ENCODE data around the gene NEDD4. TPM values are rescaled to one million over a fixed set of nuclear protein-coding genes. Genes with fewer than 3 reads are reported as not detected.

NEDD4 gene
- total RNA-seq, 4 donors from 2014 or later: 16.7 to 40.4 (median 29.4) TPM

- 79 to 80% methylated on average over 4 of the region's 4 CpGs for WGBS, 2 donors
- no peak overlapping the region for H3K4me3 ChIP-seq (ENCODE audit: low read depth, poor library complexity, severe bottlenecking)
- intact Hi-C loops (cut with DNase I; ENCODE audit: low total_unique reads): no loop called here
- no peak for DNase-seq (ENCODE audit: low spot score in 2 of 2)
- TF ChIP-seq POLR2A (IDR thresholded peaks at IDR 0.05): no peak
- TF ChIP-seq, protein P1, sequence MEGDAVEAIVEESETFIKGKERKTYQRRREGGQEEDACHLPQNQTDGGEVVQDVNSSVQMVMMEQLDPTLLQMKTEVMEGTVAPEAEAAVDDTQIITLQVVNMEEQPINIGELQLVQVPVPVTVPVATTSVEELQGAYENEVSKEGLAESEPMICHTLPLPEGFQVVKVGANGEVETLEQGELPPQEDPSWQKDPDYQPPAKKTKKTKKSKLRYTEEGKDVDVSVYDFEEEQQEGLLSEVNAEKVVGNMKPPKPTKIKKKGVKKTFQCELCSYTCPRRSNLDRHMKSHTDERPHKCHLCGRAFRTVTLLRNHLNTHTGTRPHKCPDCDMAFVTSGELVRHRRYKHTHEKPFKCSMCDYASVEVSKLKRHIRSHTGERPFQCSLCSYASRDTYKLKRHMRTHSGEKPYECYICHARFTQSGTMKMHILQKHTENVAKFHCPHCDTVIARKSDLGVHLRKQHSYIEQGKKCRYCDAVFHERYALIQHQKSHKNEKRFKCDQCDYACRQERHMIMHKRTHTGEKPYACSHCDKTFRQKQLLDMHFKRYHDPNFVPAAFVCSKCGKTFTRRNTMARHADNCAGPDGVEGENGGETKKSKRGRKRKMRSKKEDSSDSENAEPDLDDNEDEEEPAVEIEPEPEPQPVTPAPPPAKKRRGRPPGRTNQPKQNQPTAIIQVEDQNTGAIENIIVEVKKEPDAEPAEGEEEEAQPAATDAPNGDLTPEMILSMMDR (IDR thresholded peaks at IDR 0.05): no peak
These were observed 51.1 kb downstream of the NEDD4 start for GRCh38 chr15:55942332-55942731.

- DNase-seq (ENCODE audit: low spot score in 2 of 2): no peak
- TF ChIP-seq, protein P1 (IDR thresholded peaks at IDR 0.05): no peak
- no peak for TF ChIP-seq POLR2A (IDR thresholded peaks at IDR 0.05)
- H3K4me3 ChIP-seq (ENCODE audit: low read depth, poor library complexity, severe bottlenecking): no peak overlapping the region
- WGBS, 2 donors: 49 to 65% methylated on average over 6 of the region's 6 CpGs
- intact Hi-C loops (cut with DNase I; ENCODE audit: low total_unique reads): no loop called here
These were observed 56.4 kb downstream of the NEDD4 start for GRCh38 chr15:55937040-55937439.

GRCh38 chr15:55928955-55929354 lies 64.5 kb downstream of the NEDD4 start:
- WGBS, 2 donors: 87 to 93% methylated on average over 4 of the region's 4 CpGs
- no peak overlapping the region for H3K4me3 ChIP-seq (ENCODE audit: low read depth, poor library complexity, severe bottlenecking)
- TF ChIP-seq POLR2A (IDR thresholded peaks at IDR 0.05): no peak
- TF ChIP-seq, protein P1 (IDR thresholded peaks at IDR 0.05): no peak
- intact Hi-C loops (cut with DNase I; ENCODE audit: low total_unique reads): no loop called here
- no peak for DNase-seq (ENCODE audit: low spot score in 2 of 2)

GRCh38 chr15:55921744-55922143 lies 71.7 kb downstream of the NEDD4 start:
- WGBS, 2 donors: 96 to 97% methylated on average over 4 of the region's 4 CpGs
- intact Hi-C loops (cut with DNase I; ENCODE audit: low total_unique reads): no loop called here
- TF ChIP-seq, protein P1 (IDR thresholded peaks at IDR 0.05): no peak
- TF ChIP-seq POLR2A (IDR thresholded peaks at IDR 0.05): no peak
- no peak for DNase-seq (ENCODE audit: low spot score in 2 of 2)
- H3K4me3 ChIP-seq (ENCODE audit: low read depth, poor library complexity, severe bottlenecking): no peak overlapping the region

DNA sequence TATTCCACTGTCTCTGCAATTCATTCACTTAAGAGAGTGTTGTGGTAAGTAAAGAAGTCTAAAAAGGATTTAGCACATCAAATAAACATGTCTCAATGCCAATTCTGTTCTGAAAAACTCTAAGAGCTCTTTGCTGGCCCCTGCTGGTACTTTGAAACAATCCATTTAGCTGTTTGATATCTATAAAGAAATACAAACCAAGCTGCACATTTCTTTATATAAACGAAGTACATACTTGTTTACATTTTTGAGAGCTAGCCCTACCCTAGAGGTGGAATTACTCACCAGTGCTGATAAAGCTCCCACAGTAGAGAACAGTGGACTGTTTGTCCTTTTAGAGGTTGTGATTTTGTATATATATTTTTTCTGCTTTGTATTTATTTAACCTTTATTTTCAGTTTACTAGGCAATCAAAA lies 75.5 kb downstream of the NEDD4 start:
- WGBS, 2 donors: 0% methylated on average over 1 of the region's 1 CpG
- intact Hi-C loops (cut with DNase I; ENCODE audit: low total_unique reads): no loop called here
- no peak overlapping the region for H3K4me3 ChIP-seq (ENCODE audit: low read depth, poor library complexity, severe bottlenecking)
- TF ChIP-seq POLR2A (IDR thresholded peaks at IDR 0.05): no peak
- TF ChIP-seq, protein P1 (IDR thresholded peaks at IDR 0.05): no peak
- no peak for DNase-seq (ENCODE audit: low spot score in 2 of 2)

- intact Hi-C loops (cut with DNase I; ENCODE audit: low total_unique reads): no loop called here
- DNase-seq (ENCODE audit: low spot score in 2 of 2): no peak
- H3K4me3 ChIP-seq (ENCODE audit: low read depth, poor library complexity, severe bottlenecking): no peak overlapping the region
- WGBS, 2 donors: 60 to 64% methylated on average over 11 of the region's 11 CpGs
- TF ChIP-seq, protein P1 (IDR thresholded peaks at IDR 0.05): no peak
These were observed 76.6 kb downstream of the NEDD4 start for GRCh38 chr15:55916666-55917409.

Measured in lower leg skin (tissue), 4 donors.